ENCODE measurements around the gene TCEANC2. TPM values are rescaled to one million over a fixed set of nuclear protein-coding genes. Genes with fewer than 3 reads are reported as not detected.
A peak's percentile ranks its signal among the peaks of the same experiment; 100 is the strongest.

Gene TCEANC2
- total RNA-seq, 1 donor from 2014 or later, result 0.64 TPM

- DNase-seq (ENCODE audit: low spot score in 2 of 2), result no peak
- Histone ChIP-seq H3K36me3 (no peaks in the 10 kb centered on the region), H3K27me3 (no peaks in the 10 kb centered on the region), H3K9me3 (no peaks in the 10 kb centered on the region), H3K4me1 (no peaks in the 10 kb centered on the region), H3K4me3 (no peak overlapping the region), H3K27ac (no peak overlapping the region)
- intact Hi-C loops (cut with DNase I), result no loop called here
- no peak for TF ChIP-seq CTCF (IDR thresholded peaks at IDR 0.05)
These were observed 88.9 kb downstream of the TCEANC2 start for GRCh38 chr1:54142146-54142900.

- Histone ChIP-seq H3K27ac (no peak overlapping the region), H3K36me3 (no peaks in the 10 kb centered on the region), H3K4me1 (no peaks in the 10 kb centered on the region), H3K27me3 (no peaks in the 10 kb centered on the region), H3K9me3 (no peaks in the 10 kb centered on the region), H3K4me3 (no peak overlapping the region)
- no peak for DNase-seq (ENCODE audit: low spot score in 2 of 2)
- no peak for TF ChIP-seq CTCF (IDR thresholded peaks at IDR 0.05)
- intact Hi-C loops (cut with DNase I), result no loop called here
These were observed 91.0 kb downstream of the TCEANC2 start for GRCh38 chr1:54144366-54144765.

GRCh38 chr1:54149734-54150133, 96.3 kb downstream of the TCEANC2 start:
- intact Hi-C loops (cut with DNase I), result no loop called here
- Histone ChIP-seq H3K27me3 (no peaks in the 10 kb centered on the region), H3K4me1 (peaks cover 0 to 9% of the 10 kb centered on the region in 2 donors), H3K36me3 (no peaks in the 10 kb centered on the region), H3K4me3 (no peak overlapping the region), H3K27ac (no peak overlapping the region), H3K9me3 (no peaks in the 10 kb centered on the region)
- DNase-seq (ENCODE audit: low spot score in 2 of 2), result no peak
- TF ChIP-seq CTCF (IDR thresholded peaks at IDR 0.05), result no peak

GRCh38 chr1:54151013-54151412, 97.6 kb downstream of the TCEANC2 start:
- Histone ChIP-seq H3K9me3 (no peaks in the 10 kb centered on the region), H3K36me3 (no peaks in the 10 kb centered on the region), H3K27me3 (no peaks in the 10 kb centered on the region), H3K27ac (no peak overlapping the region), H3K4me1 (peaks cover 0 to 10% of the 10 kb centered on the region in 2 donors), H3K4me3 (no peak overlapping the region)
- no peak for TF ChIP-seq CTCF (IDR thresholded peaks at IDR 0.05)
- no peak for DNase-seq (ENCODE audit: low spot score in 2 of 2)
- intact Hi-C loops (cut with DNase I), result no loop called here

DNA sequence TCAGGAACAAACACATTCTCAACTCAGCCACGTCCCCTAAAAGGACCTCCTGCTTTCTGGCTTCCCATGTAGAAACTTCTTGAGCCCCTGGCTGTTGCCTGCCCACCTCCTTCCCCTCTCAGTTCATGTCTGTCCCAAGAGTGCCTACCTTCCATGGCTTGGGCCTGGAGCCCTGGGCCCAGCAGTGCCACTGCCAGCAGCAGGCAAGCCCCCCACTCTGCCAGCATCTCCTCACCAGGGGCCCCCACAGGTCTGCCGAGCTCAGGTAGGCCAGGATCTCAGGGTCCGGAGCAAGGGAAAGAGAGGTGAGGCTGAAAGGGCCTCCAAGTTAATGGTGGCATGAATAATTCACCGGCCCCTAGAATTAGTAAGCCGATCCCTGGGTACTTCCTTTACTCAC, 99.3 kb downstream of the TCEANC2 start, which contains the start of gene CDCP2:
Gene CDCP2 (minus strand): TSS at position 305 of the 400 bp plus-strand sequence. CDS start 78 bp downstream, at position 227.
- no peak for DNase-seq (ENCODE audit: low spot score in 2 of 2)
- TF ChIP-seq CTCF (IDR thresholded peaks at IDR 0.05), result no peak
- intact Hi-C loops (cut with DNase I), result no loop called here
- Histone ChIP-seq H3K27me3 (no peaks in the 10 kb centered on the region), H3K27ac (peak within 1 kb of the TSS; percentile 0 to 5), H3K36me3 (no peaks in the 10 kb centered on the region), H3K4me1 (peaks cover 0 to 10% of the 10 kb centered on the region in 2 donors), H3K4me3 (peak within 1 kb of the TSS in 1 of 2 donors; percentile 25), H3K9me3 (no peaks in the 10 kb centered on the region)
